PC-9 (cell line): ENCODE results near the gene SPEM2. TPM values are rescaled to one million over a fixed set of nuclear protein-coding genes. Genes with fewer than 3 reads are reported as not detected.

Source experiments
- BruUV-seq: library from RNA; stranded (reverse); fragments of 400-500 nt; replicated peaks from 2 replicates; lab custom pipeline; 2021; lab: Mats Ljungman, UMichigan
- CTCF ChIA-PET: fragments of 300-600 bp; sonication (Branson Sonifier 250); formaldehyde crosslinking; loops from one replicate; lab custom pipeline; 2022; ENCODE audit warnings: antibody characterized with exemption; lab: Charles Lee
- POLR2A ChIA-PET: fragments of 300-600 bp; sonication (Branson Sonifier 250); formaldehyde crosslinking; loops from one replicate; lab custom pipeline; 2022; ENCODE audit warnings: antibody characterized with exemption; ENCODE audit not compliant: unreplicated experiment; lab: Charles Lee
- DNase-seq, 2 experiments: peaks; one replicate each; pipeline versions ENCODE4 v3.0.0 to v3.0.0-alpha.2; 2015 to 2022; ENCODE audit warnings: mixed read lengths in 1 of 2
- H2AFZ ChIP-seq: fragments of 200-600 bp; sonication (generic); 2 replicates; pipeline ENCODE4 v1.8.1; 2017; ENCODE audit warnings: antibody characterized with exemption
- H3F3A ChIP-seq: fragments of 200-600 bp; sonication (generic); 2 replicates; pipeline ENCODE4 v1.8.1; 2017; ENCODE audit warnings: antibody characterized with exemption, mild to moderate bottlenecking, low read depth; ENCODE audit not compliant: insufficient read depth
- H3K27ac ChIP-seq: fragments of 200-600 bp; sonication (generic); 2 replicates; pipeline ENCODE4 v1.6.1; 2016; ENCODE audit warnings: mixed run types
- H3K27me3 ChIP-seq: fragments of 200-600 bp; sonication (generic); 2 replicates; pipeline ENCODE4 v1.6.1; 2016; ENCODE audit warnings: low read depth, mixed run types; ENCODE audit not compliant: insufficient read depth
- H3K36me3 ChIP-seq: fragments of 200-600 bp; sonication (generic); 2 replicates; pipeline ENCODE4 v1.6.1; 2016; ENCODE audit warnings: low read depth, mixed run types
- H3K4me1 ChIP-seq: fragments of 200-600 bp; sonication (generic); replicated peaks from 2 replicates; pipeline ENCODE4 v1.6.1; 2016; ENCODE audit warnings: mixed run types; ENCODE audit not compliant: insufficient read depth
- H3K4me2 ChIP-seq: fragments of 200-600 bp; sonication (generic); 2 replicates; pipeline ENCODE4 v1.6.1; 2017; ENCODE audit warnings: mixed run types
- H3K4me3 ChIP-seq: fragments of 200-600 bp; sonication (generic); 2 replicates; pipeline ENCODE4 v1.6.1; 2016; ENCODE audit warnings: mixed run types
- H3K79me2 ChIP-seq: fragments of 200-600 bp; sonication (generic); 2 replicates; pipeline ENCODE4 v1.6.1; 2017; ENCODE audit warnings: low read depth, mixed run types
- H3K9me2 ChIP-seq: fragments of 200-600 bp; sonication (generic); 2 replicates; pipeline ENCODE4 v1.8.1; 2017; ENCODE audit warnings: mild to moderate bottlenecking; ENCODE audit not compliant: insufficient read depth
- H3K9me3 ChIP-seq: fragments of 200-600 bp; sonication (generic); 2 replicates; pipeline ENCODE4 v1.8.1; 2016; ENCODE audit warnings: low read depth; ENCODE audit not compliant: insufficient read depth
- H4K20me1 ChIP-seq: fragments of 200-600 bp; sonication (generic); 2 replicates; pipeline ENCODE4 v1.8.1; 2017; ENCODE audit not compliant: insufficient read depth
- EZH2 ChIP-seq: fragments of 200-600 bp; sonication (generic); IDR thresholded peaks from 2 replicates; pipeline ENCODE4 v1.8.0; 2017; ENCODE audit warnings: antibody characterized with exemption, low read depth
- intact Hi-C: fragments of 100-400 bp; cut with micrococcal nuclease; formaldehyde crosslinking; loops from one replicate; pipeline ENCODE4 v1.10.0; 2022; ENCODE audit not compliant: unreplicated experiment
- total RNA-seq: library from RNA; stranded (reverse); gene quantifications from 2 replicates; pipeline ENCODE4 v1.2.3, GENCODE V29; 2021
- TF ChIP-seq, protein P1 (sequence below): fragments of 200-600 bp; sonication (generic); conservative IDR thresholded peaks from 2 replicates; pipeline ENCODE4 v1.6.1; 2017; ENCODE audit warnings: mixed run types, antibody characterized with exemption, mild to moderate bottlenecking, moderate library complexity

The SPEM2 gene
- total RNA-seq, 1 experiment from 2014 or later, result 0.50 TPM

DNA sequence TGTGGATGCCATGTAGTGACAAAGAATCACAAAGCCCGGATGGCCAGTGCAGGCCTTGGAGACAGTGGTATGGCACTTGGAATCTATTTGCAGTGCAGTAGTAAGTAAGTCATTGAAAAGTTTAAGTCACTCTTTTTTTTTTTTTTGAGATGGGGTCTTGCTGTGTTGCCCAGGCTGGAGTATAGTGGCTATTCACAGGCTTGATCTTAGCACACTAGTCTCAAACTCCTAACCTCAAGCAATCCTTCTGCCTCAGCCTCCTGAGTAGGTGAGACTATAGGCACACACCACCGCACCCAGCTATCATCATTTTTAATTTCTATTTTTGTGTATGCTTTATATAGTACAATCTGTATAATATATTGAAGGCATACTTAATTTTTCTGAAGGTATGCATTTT lies 26.8 kb upstream of the SPEM2 start:
- H3K79me2 ChIP-seq, result 0 out of 2 replicates have a peak, but pooled peaks cover 5% of the 10 kb centered on the region
- ChIA-PET CTCF (interaction anchor here (0.6 to 0.7 kb wide), 2 partner anchors 117 kb away, joined by 3 to 4 read pairs; partner anchors contain the start of gene SLC2A4), POLR2A (no interaction called here)
- H3K4me1 ChIP-seq, result peaks cover 18% of the 10 kb centered on the region
- H3K9me2 ChIP-seq, result no peaks in the 10 kb centered on the region
- H4K20me1 ChIP-seq, result no peaks in the 10 kb centered on the region
- H3F3A ChIP-seq, result peaks cover 20% of the 10 kb centered on the region; the same call in 1 of the 2 replicates
- no peak for TF ChIP-seq EZH2
- TF ChIP-seq, protein P1, sequence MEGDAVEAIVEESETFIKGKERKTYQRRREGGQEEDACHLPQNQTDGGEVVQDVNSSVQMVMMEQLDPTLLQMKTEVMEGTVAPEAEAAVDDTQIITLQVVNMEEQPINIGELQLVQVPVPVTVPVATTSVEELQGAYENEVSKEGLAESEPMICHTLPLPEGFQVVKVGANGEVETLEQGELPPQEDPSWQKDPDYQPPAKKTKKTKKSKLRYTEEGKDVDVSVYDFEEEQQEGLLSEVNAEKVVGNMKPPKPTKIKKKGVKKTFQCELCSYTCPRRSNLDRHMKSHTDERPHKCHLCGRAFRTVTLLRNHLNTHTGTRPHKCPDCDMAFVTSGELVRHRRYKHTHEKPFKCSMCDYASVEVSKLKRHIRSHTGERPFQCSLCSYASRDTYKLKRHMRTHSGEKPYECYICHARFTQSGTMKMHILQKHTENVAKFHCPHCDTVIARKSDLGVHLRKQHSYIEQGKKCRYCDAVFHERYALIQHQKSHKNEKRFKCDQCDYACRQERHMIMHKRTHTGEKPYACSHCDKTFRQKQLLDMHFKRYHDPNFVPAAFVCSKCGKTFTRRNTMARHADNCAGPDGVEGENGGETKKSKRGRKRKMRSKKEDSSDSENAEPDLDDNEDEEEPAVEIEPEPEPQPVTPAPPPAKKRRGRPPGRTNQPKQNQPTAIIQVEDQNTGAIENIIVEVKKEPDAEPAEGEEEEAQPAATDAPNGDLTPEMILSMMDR, result no peak
- H3K4me3 ChIP-seq, result no peak overlapping the region
- H3K36me3 ChIP-seq, result no peaks in the 10 kb centered on the region
- H3K4me2 ChIP-seq, result no peak overlapping the region
- BruUV-seq, result no TSS peak
- H3K9me3 ChIP-seq, result no peaks in the 10 kb centered on the region
- H3K27ac ChIP-seq, result no peak overlapping the region
- intact Hi-C loops, result no loop called here
- DNase-seq, result no peak
- H2AFZ ChIP-seq, result no peak overlapping the region
- H3K27me3 ChIP-seq, result no peaks in the 10 kb centered on the region

- no peaks in the 10 kb centered on the region for H3K27me3 ChIP-seq
- H3K9me2 ChIP-seq, result no peaks in the 10 kb centered on the region
- peaks cover 15% of the 10 kb centered on the region for H3K4me1 ChIP-seq
- no peaks in the 10 kb centered on the region for H4K20me1 ChIP-seq
- no peak overlapping the region for H2AFZ ChIP-seq
- peak overlapping the region; percentile 88 for H3K4me2 ChIP-seq
- 0 out of 2 replicates have a peak, but pooled peaks cover 5% of the 10 kb centered on the region for H3K79me2 ChIP-seq
- peak overlapping the region; percentile 76 for H3K4me3 ChIP-seq
- H3K27ac ChIP-seq, result 0 out of 2 replicates have a peak overlapping the region, but pooled peaks have one; percentile 12
- no peaks in the 10 kb centered on the region for H3K9me3 ChIP-seq
- ChIA-PET POLR2A (interaction anchor here (0.5 to 2.1 kb wide), 12 partner anchors 9 to 1241 kb away, joined by 3 to 34 read pairs (median 6); partner anchors contain the start of genes KCNAB3, PLSCR3 and TMEM102), CTCF (interaction anchor here (0.5 to 1.3 kb wide), 5 partner anchors 32 to 716 kb away, joined by 3 to 19 read pairs (median 5); partner anchors contain the start of genes ALOXE3, SLC2A4 and TMEM102)
- TSS peak; percentile 49 for BruUV-seq
- peaks cover 12% of the 10 kb centered on the region; the same call in 1 of the 2 replicates for H3F3A ChIP-seq
- DNase-seq, result peak in 1 of 2 experiments; percentile 26
- TF ChIP-seq, protein P1, result no peak
- TF ChIP-seq EZH2, result no peak
- H3K36me3 ChIP-seq, result no peaks in the 10 kb centered on the region
- intact Hi-C loops, result loop anchor here (5.0 kb wide), 5 partner anchors 51 to 434 kb away; partner anchors contain the start of genes CLDN7, KCTD11, TP53 and WRAP53
Measured at GRCh38 chr17:7403043-7403726, 22.2 kb upstream of the SPEM2 start.

DNA sequence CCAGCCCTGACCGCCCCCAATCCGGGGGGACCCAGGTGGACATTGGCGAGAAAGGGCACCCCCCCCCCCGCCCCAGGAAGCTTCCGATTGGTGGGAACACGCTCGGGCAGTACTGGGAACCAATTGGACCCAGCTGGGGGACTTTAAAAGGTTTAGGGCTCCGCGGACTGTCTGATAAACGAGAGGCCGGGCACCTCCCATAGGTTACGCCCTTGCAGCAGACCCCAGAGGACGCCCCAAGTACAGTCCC lies 21.8 kb upstream of the SPEM2 start:
- Histone ChIP-seq H3K79me2 (0 out of 2 replicates have a peak, but pooled peaks cover 5% of the 10 kb centered on the region), H3K27ac (peak overlapping the region; percentile 51; the same call in 1 of the 2 replicates), H3K4me1 (peaks cover 15% of the 10 kb centered on the region), H3K4me3 (peak overlapping the region; percentile 76), H3K9me2 (no peaks in the 10 kb centered on the region), H2AFZ (no peak overlapping the region), H4K20me1 (no peaks in the 10 kb centered on the region), H3K36me3 (no peaks in the 10 kb centered on the region), H3K27me3 (no peaks in the 10 kb centered on the region), H3K9me3 (no peaks in the 10 kb centered on the region), H3F3A (peaks cover 12% of the 10 kb centered on the region; the same call in 1 of the 2 replicates), H3K4me2 (peak overlapping the region; percentile 88)
- no TSS peak for BruUV-seq
- DNase-seq, result no peak
- POLR2A ChIA-PET, result interaction anchor here (0.5 to 2.1 kb wide), 19 partner anchors 9 to 1241 kb away, joined by 3 to 34 read pairs (median 7); partner anchors contain the start of genes CTDNEP1, PLSCR3 and TMEM102
- intact Hi-C loops, result loop anchor here (5.0 kb wide), 5 partner anchors 51 to 434 kb away; partner anchors contain the start of genes CLDN7, KCTD11, TP53 and WRAP53
- CTCF ChIA-PET, result interaction anchor here (0.5 to 1.3 kb wide), 7 partner anchors 32 to 284 kb away, joined by 3 to 19 read pairs (median 7); partner anchors contain the start of genes SLC2A4 and TMEM102
- no peak for TF ChIP-seq EZH2
- TF ChIP-seq, protein P1, result no peak
